Neuronal stem cell (in vitro differentiated cells): ENCODE data around the gene SLC25A30.

Experiments used
- DNase-seq: peaks from one replicate; pipeline ENCODE4 v3.0.0-alpha.2; 2013; ENCODE audit warnings: low spot score
- H2AFZ ChIP-seq: one replicate; pipeline ENCODE4 v1.6.1; 2013; ENCODE audit warnings: mild to moderate bottlenecking, low read length, inconsistent platforms
- H2AK5ac ChIP-seq: 2 replicates; pipeline ENCODE4 v1.6.1; 2013; ENCODE audit warnings: low read depth, mild to moderate bottlenecking, inconsistent platforms, low read length, moderate library complexity, mixed read lengths
- H2BK120ac ChIP-seq: 2 replicates; pipeline ENCODE4 v1.6.1; 2013; ENCODE audit warnings: low read depth, mild to moderate bottlenecking, inconsistent platforms, low read length, moderate library complexity, mixed read lengths
- H2BK12ac ChIP-seq: one replicate; pipeline ENCODE4 v1.6.1; 2013; ENCODE audit warnings: low read length, inconsistent platforms
- H2BK15ac ChIP-seq: 2 replicates; pipeline ENCODE4 v1.6.1; 2013; ENCODE audit warnings: mild to moderate bottlenecking, low read length, inconsistent platforms, mixed read lengths
- H2BK5ac ChIP-seq: one replicate; pipeline ENCODE4 v1.6.1; 2013; ENCODE audit warnings: inconsistent platforms, mild to moderate bottlenecking, low read length, moderate library complexity
- H3K14ac ChIP-seq: one replicate; pipeline ENCODE4 v1.6.1; 2013; ENCODE audit warnings: low read length, inconsistent platforms
- H3K18ac ChIP-seq: 2 replicates; pipeline ENCODE4 v1.6.1; 2013; ENCODE audit warnings: low read length, inconsistent platforms
- H3K23ac ChIP-seq: 2 replicates; pipeline ENCODE4 v1.6.1; 2013; ENCODE audit warnings: low read depth, mild to moderate bottlenecking, mixed read lengths, low read length, inconsistent platforms; ENCODE audit not compliant: poor library complexity
- H3K27ac ChIP-seq: replicated peaks from 3 replicates; pipeline ENCODE4 v1.5.1; 2013; ENCODE audit warnings: low read length, inconsistent platforms
- H3K27me3 ChIP-seq, 3 experiments: 2 replicates each; pipeline ENCODE4 v1.6.1; 2013; ENCODE audit warnings: low read length in 3 of 3, mild to moderate bottlenecking in 2 of 3, inconsistent platforms in 1 of 3, low read depth in 1 of 3, mixed read lengths in 1 of 3, moderate library complexity in 1 of 3; ENCODE audit not compliant: control insufficient read depth in 3 of 3, insufficient read depth in 3 of 3
- H3K36me3 ChIP-seq, 2 donors: replicated peaks in 1 of 2; 2 replicates each; pipeline ENCODE4 v1.6.1; 2013; ENCODE audit warnings: low read length in 2 of 2; ENCODE audit not compliant: control insufficient read depth in 2 of 2, insufficient read depth in 2 of 2
- H3K4ac ChIP-seq: 2 replicates; pipeline ENCODE4 v1.6.1; 2013; ENCODE audit warnings: inconsistent platforms, mild to moderate bottlenecking, low read length, moderate library complexity
- H3K4me1 ChIP-seq, 2 donors: 1 replicate in 1 of 2; 2 replicates in 1 of 2; pipeline ENCODE4 v1.6.1; 2013; ENCODE audit warnings: low read length in 2 of 2, low read depth in 1 of 2; ENCODE audit not compliant: control insufficient read depth in 2 of 2, insufficient read depth in 1 of 2
- H3K4me2 ChIP-seq: one replicate; pipeline ENCODE4 v1.6.1; 2013; ENCODE audit warnings: mild to moderate bottlenecking, low read length, inconsistent platforms; ENCODE audit not compliant: insufficient read depth, poor library complexity, severe bottlenecking
- H3K4me3 ChIP-seq, 2 donors: 2 replicates each; pipeline ENCODE4 v1.5.1; 2013; ENCODE audit warnings: low read length in 2 of 2, mild to moderate bottlenecking in 2 of 2, inconsistent platforms in 1 of 2, moderate library complexity in 1 of 2
- H3K79me1 ChIP-seq: one replicate; pipeline ENCODE4 v1.6.1; 2013; ENCODE audit warnings: low read depth, mild to moderate bottlenecking, inconsistent platforms, low read length, moderate library complexity
- H3K9ac ChIP-seq: one replicate; pipeline ENCODE4 v1.6.1; 2013; ENCODE audit warnings: mild to moderate bottlenecking, low read depth, low read length, inconsistent platforms; ENCODE audit not compliant: poor library complexity
- H3K9me3 ChIP-seq, 2 donors: replicated peaks in 1 of 2; 2 replicates each; pipeline versions ENCODE3 to v1.6.1; 2013; ENCODE audit warnings: low read length in 2 of 2, mild to moderate bottlenecking in 2 of 2, inconsistent platforms in 1 of 2, low read depth in 1 of 2, mixed read lengths in 1 of 2, moderate library complexity in 1 of 2; ENCODE audit not compliant: control insufficient read depth in 2 of 2, insufficient read depth in 1 of 2
- H4K8ac ChIP-seq: one replicate; pipeline ENCODE4 v1.6.1; 2013; ENCODE audit warnings: low read depth, mild to moderate bottlenecking, inconsistent platforms, low read length, moderate library complexity
- H4K91ac ChIP-seq: one replicate; pipeline ENCODE4 v1.6.1; 2013; ENCODE audit warnings: low read length, low read depth, mild to moderate bottlenecking, inconsistent platforms; ENCODE audit not compliant: poor library complexity
- whole genome bisulfite sequencing, 2 donors: extraction: QIAGEN DNeasy Blood & Tissue Kit; methylation state at CpG; one replicate each; pipeline ENCODE4 v1.1.7; 2013; ENCODE audit warnings: missing lambda C conversion rate in 2 of 2, mixed read lengths in 1 of 2; ENCODE audit not compliant: insufficient read length in 2 of 2, insufficient replicate concordance in 1 of 2; ENCODE audit errors: extremely low coverage in 2 of 2; 5-methylcytosine and 5-hydroxymethylcytosine counted together

The SLC25A30 gene

GRCh38 chr13:45464141-45464686 lies 46.0 kb upstream of the SLC25A30 start:
- Histone ChIP-seq H3K9me3 (no peaks in the 10 kb centered on the region), H4K91ac (no peak overlapping the region), H3K27me3 (peaks cover 0 to 4% (median 2%) of the 10 kb centered on the region in 3 experiments), H2BK5ac (no peak overlapping the region), H3K23ac (no peak overlapping the region), H2BK15ac (peak overlapping the region; percentile 59), H3K4me2 (peak overlapping the region; percentile 60), H3K36me3 (peaks cover 0 to 11% of the 10 kb centered on the region in 2 donors), H2BK12ac (no peak overlapping the region), H3K14ac (no peak overlapping the region), H3K4me1 (peaks cover 3 to 5% of the 10 kb centered on the region in 2 donors), H3K4me3 (peak overlapping the region; percentile 96 to 99), H3K9ac (no peak overlapping the region), H4K8ac (no peak overlapping the region), H2AK5ac (peak overlapping the region; percentile 81), H2BK120ac (no peak overlapping the region), H3K27ac (peak overlapping the region; percentile 81), H3K4ac (no peak overlapping the region), H3K18ac (no peak overlapping the region), H2AFZ (peak overlapping the region; percentile 98), H3K79me1 (no peaks in the 10 kb centered on the region)
- DNase-seq, result no peak
- WGBS, 2 donors, result no CpG with 5 or more reads among the region's 9 CpGs

DNA sequence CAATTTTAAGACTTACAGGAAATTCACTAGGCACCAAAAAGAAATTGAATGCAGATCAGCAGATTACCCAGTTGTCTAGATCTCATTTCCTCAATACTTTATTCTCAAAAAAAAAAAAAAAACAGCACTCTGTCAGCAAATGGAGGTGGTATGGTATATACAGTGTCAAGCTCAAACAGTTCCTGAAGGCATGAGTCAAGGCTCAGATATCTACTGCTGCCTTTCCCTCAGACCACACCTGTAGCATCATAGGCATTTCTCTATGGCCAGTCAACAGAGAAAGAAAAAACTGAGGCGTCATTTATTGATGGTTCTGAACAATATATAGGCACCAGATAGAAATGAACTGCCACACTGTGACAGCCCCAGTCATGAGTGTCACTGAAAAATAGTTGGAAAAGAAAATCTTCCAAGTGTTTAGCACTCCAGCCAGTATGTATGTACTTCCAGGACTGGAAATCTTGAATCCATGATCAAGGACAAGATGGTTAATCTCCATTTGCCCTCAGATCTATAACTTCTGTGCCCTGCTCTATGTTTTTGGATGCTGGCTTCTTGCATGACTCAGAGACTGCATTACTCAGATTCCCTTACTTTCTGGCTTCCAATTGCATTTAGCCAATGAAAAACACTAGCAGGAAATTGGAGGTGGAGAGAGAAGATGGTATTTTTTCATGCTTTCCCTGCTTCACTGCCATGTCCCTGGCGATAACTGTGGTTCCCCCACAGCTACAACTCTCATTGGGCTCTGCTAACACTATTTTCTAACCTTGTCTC lies 38.2 kb upstream of the SLC25A30 start:
- Histone ChIP-seq H3K4me2 (no peak overlapping the region), H3K27me3 (no peaks in the 10 kb centered on the region), H3K36me3 (no peaks in the 10 kb centered on the region), H3K27ac (no peak overlapping the region), H2BK5ac (no peak overlapping the region), H2BK120ac (no peak overlapping the region), H2BK12ac (no peak overlapping the region), H3K9ac (no peak overlapping the region), H4K91ac (no peak overlapping the region), H3K4me3 (no peak overlapping the region), H3K4ac (no peak overlapping the region), H3K14ac (no peak overlapping the region), H3K23ac (no peak overlapping the region), H2AK5ac (no peak overlapping the region), H3K9me3 (no peaks in the 10 kb centered on the region), H3K79me1 (no peaks in the 10 kb centered on the region), H3K18ac (no peak overlapping the region), H2AFZ (no peak overlapping the region), H2BK15ac (no peak overlapping the region), H4K8ac (no peak overlapping the region), H3K4me1 (no peaks in the 10 kb centered on the region)
- DNase-seq, result no peak
- WGBS, 2 donors, result no CpG with 5 or more reads among the region's 2 CpGs

GRCh38 chr13:45454204-45454603 lies 36.0 kb upstream of the SLC25A30 start:
- Histone ChIP-seq H4K91ac (no peak overlapping the region), H2AFZ (peak overlapping the region; percentile 23), H4K8ac (peak overlapping the region; percentile 25), H3K27me3 (no peaks in the 10 kb centered on the region), H3K9ac (no peak overlapping the region), H2BK5ac (no peak overlapping the region), H2BK12ac (no peak overlapping the region), H3K27ac (no peak overlapping the region), H2BK120ac (no peak overlapping the region), H3K14ac (no peak overlapping the region), H3K4me2 (no peak overlapping the region), H2BK15ac (no peak overlapping the region), H3K9me3 (no peaks in the 10 kb centered on the region), H3K23ac (no peak overlapping the region), H3K79me1 (no peaks in the 10 kb centered on the region), H3K4ac (no peak overlapping the region), H2AK5ac (no peak overlapping the region), H3K18ac (no peak overlapping the region), H3K4me3 (no peak overlapping the region), H3K36me3 (no peaks in the 10 kb centered on the region), H3K4me1 (no peaks in the 10 kb centered on the region)
- no CpG with 5 or more reads among the region's 7 CpGs for WGBS, 2 donors
- no peak for DNase-seq

GRCh38 chr13:45451282-45451681 lies 33.1 kb upstream of the SLC25A30 start:
- H3K79me1 ChIP-seq, result no peaks in the 10 kb centered on the region
- H3K18ac ChIP-seq, result no peak overlapping the region
- no peak overlapping the region for H3K9ac ChIP-seq
- H2BK15ac ChIP-seq, result no peak overlapping the region
- no peak overlapping the region for H2BK120ac ChIP-seq
- H2AK5ac ChIP-seq, result no peak overlapping the region
- H3K14ac ChIP-seq, result no peak overlapping the region
- WGBS, 2 donors, result no CpG with 5 or more reads among the region's 4 CpGs
- H4K91ac ChIP-seq, result no peak overlapping the region
- DNase-seq, result no peak
- H3K27ac ChIP-seq, result no peak overlapping the region
- no peak overlapping the region for H2BK12ac ChIP-seq
- no peaks in the 10 kb centered on the region for H3K9me3 ChIP-seq
- no peak overlapping the region for H2AFZ ChIP-seq
- peaks cover 0 to 3% of the 10 kb centered on the region in 2 donors for H3K4me1 ChIP-seq
- no peak overlapping the region for H3K4me3 ChIP-seq
- no peaks in the 10 kb centered on the region for H3K36me3 ChIP-seq
- H3K4me2 ChIP-seq, result no peak overlapping the region
- H2BK5ac ChIP-seq, result no peak overlapping the region
- no peak overlapping the region for H4K8ac ChIP-seq
- H3K23ac ChIP-seq, result no peak overlapping the region
- peaks cover 0 to 8% (median 0%) of the 10 kb centered on the region in 3 experiments for H3K27me3 ChIP-seq
- no peak overlapping the region for H3K4ac ChIP-seq
